T-helper 17 cell (primary cell): Measurements from ENCODE around the gene HAUS8. TPM values are rescaled to one million over a fixed set of nuclear protein-coding genes. Genes with fewer than 3 reads are reported as not detected.
A peak's percentile ranks its signal among the peaks of the same experiment; 100 is the strongest.

Source experiments
- ATAC-seq: fragments of 150-1000 bp; cut with Tn5 transposase; 2 replicates; pipeline ENCODE4 v1.10.0; 2021; ENCODE audit warnings: mild to moderate bottlenecking, moderate library complexity
- DNase-seq, 3 donors: peaks; one replicate each; pipeline versions ENCODE4 v3.0.0 to v3.0.0-alpha.2; 2020 to 2021
- H3K9me3 ChIP-seq: one replicate; pipeline ENCODE4 v1.7.0; 2013; ENCODE audit warnings: low read length, mild to moderate bottlenecking; ENCODE audit not compliant: control insufficient read depth, poor library complexity, severe bottlenecking
- H3K27ac Mint-ChIP-seq: one replicate; pipeline ENCODE4 v1.8.0; 2022; ENCODE audit warnings: mild to moderate bottlenecking, moderate library complexity, mixed read lengths
- H3K27me3 Mint-ChIP-seq: one replicate; pipeline ENCODE4 v1.8.0; 2022; ENCODE audit warnings: mixed read lengths
- H3K36me3 Mint-ChIP-seq: one replicate; pipeline ENCODE4 v1.8.0; 2022; ENCODE audit warnings: low read depth, mixed read lengths
- H3K4me1 Mint-ChIP-seq: one replicate; pipeline ENCODE4 v1.8.0; 2022; ENCODE audit warnings: mild to moderate bottlenecking, mixed read lengths
- H3K4me3 Mint-ChIP-seq: one replicate; pipeline ENCODE4 v1.8.0; 2022; ENCODE audit warnings: mild to moderate bottlenecking, moderate library complexity, mixed read lengths
- total RNA-seq, 4 donors: library from RNA in 2 of 4; stranded (reverse) in 2 of 4; gene quantifications; one replicate each; pipeline ENCODE4 v1.2.3 and lab custom pipeline; 2022 to 2026

HAUS8 gene
- total RNA-seq, 2 donors from 2014 or later, result 18.4 to 26.2 TPM

DNA sequence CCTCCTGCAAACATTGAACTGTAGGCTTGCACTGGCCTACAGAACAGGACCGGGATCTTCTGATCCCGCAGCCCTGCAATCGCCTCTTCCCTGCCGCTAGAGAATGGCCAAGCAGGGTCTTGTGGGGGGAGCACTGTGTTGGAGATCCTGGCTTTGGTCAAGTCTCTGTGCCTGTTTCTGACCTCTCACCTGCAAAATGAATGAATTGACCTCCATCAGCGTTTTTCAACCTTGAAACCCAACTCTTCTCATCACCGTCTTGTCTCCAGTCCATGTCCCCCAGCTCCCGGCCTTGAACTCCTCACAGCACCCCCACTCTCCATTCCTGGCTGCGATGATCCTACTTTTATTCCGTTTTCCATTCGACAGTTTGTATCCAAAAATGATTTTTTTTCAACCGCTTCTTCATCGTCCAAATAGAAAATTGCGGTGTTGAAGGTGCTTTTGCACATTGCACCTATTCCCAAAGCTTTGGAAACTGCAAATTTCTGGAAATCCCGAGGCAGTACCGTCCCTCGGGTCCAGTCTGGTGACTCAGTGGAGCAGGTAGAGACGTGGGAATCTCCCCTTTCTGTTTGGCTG, 2.3 kb upstream of the HAUS8 start:
- Mint-ChIP-seq H3K27ac (peak overlapping the region; percentile 95), H3K27me3 (no peaks in the 10 kb centered on the region), H3K4me3 (peak overlapping the region; percentile 99), H3K36me3 (no peaks in the 10 kb centered on the region), H3K4me1 (peaks cover 62% of the 10 kb centered on the region)
- H3K9me3 ChIP-seq, result no peaks in the 10 kb centered on the region
- no peak for DNase-seq
- ATAC-seq, result no peak

DNA sequence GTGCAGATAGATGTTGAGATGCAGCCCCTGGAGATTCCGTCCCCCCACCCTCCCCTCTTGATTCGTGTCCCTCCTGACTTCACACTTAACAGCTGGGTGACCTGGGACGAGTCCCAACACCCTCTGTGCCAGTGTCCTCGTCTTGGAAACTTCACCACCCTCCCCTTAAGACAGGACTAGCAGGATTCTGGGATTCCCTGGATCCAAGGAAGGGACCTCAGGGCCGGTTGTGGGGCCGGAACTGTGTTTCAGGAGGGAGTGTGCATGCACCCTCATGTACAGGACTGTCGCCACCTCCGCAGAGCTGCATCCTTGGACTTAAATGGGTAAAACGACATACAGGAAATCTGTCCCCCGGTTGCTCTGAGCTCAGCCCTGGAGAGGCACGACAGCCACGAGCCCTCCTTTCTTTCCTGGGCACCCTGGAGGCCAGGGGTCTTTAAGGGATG, 1.3 kb upstream of the HAUS8 start:
- peak overlapping the region; percentile 95 for H3K27ac Mint-ChIP-seq
- DNase-seq (no peak), ATAC-seq (no peak)
- H3K27me3 Mint-ChIP-seq, result no peaks in the 10 kb centered on the region
- H3K4me3 Mint-ChIP-seq, result peak overlapping the region; percentile 99
- peaks cover 52% of the 10 kb centered on the region for H3K4me1 Mint-ChIP-seq
- no peaks in the 10 kb centered on the region for H3K9me3 ChIP-seq
- H3K36me3 Mint-ChIP-seq, result no peaks in the 10 kb centered on the region

DNA sequence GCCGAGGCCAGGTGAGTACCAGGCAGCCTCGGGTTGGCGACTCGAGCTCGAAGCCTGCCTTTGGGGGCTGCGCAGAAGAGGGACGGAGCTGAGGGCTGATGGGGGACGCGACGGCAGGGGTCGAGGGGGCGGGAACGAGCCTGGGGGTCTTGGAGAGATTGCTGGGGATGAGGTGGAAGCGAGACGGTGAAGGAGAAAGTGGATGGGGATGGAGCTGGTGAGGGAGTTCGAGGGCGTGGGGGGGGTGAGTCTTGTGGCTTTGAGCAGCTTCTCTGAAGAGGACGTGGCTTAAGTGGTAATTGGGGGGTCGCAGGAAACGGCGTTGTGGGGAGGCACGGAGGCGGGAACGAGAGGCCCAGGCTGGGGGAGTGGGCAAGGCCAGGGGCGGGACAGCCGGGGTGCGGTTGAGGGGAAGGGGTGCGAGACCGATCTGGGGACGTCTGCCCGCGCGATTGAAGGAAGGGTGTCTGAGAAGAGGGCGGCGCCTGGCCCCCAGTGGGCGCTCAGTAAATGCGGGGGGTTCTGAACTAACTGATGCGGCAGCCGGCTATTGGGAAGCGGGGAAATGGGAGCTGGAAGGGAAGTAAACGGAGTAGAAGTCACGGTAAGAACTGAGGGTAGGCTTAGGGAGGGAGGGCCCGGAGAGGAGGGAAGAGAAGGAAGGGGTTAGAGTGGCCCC, 751 bp upstream of the HAUS8 start:
- H3K9me3 ChIP-seq, result no peaks in the 10 kb centered on the region
- Mint-ChIP-seq H3K27me3 (no peaks in the 10 kb centered on the region), H3K36me3 (no peaks in the 10 kb centered on the region), H3K4me1 (peaks cover 47% of the 10 kb centered on the region), H3K4me3 (peak overlapping the region; percentile 99), H3K27ac (peak overlapping the region; percentile 95)
- peak; percentile 30 to 47 (median 44) for DNase-seq
- ATAC-seq, result no peak

DNA sequence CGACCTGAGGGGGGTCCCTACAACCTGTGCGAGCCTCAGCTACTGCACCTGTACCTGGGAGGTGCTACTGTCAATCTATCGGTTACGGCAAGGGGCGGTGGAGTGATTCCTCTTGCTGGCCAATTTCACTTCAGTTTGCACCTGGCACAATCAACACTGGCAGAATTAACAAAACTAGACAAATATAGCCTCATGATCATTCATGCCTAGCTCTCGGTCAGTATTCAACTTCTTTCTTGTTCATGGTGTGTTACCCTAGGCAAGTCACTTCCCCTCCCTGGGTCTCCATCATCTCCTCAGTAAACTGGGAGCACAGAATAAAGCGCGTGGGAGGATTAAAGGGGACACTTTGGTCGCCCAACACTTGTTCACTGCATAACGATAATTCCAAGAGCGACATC, 618 bp downstream of the HAUS8 start:
- peak overlapping the region; percentile 95 for H3K27ac Mint-ChIP-seq
- H3K9me3 ChIP-seq, result no peaks in the 10 kb centered on the region
- no peak for DNase-seq

DNA sequence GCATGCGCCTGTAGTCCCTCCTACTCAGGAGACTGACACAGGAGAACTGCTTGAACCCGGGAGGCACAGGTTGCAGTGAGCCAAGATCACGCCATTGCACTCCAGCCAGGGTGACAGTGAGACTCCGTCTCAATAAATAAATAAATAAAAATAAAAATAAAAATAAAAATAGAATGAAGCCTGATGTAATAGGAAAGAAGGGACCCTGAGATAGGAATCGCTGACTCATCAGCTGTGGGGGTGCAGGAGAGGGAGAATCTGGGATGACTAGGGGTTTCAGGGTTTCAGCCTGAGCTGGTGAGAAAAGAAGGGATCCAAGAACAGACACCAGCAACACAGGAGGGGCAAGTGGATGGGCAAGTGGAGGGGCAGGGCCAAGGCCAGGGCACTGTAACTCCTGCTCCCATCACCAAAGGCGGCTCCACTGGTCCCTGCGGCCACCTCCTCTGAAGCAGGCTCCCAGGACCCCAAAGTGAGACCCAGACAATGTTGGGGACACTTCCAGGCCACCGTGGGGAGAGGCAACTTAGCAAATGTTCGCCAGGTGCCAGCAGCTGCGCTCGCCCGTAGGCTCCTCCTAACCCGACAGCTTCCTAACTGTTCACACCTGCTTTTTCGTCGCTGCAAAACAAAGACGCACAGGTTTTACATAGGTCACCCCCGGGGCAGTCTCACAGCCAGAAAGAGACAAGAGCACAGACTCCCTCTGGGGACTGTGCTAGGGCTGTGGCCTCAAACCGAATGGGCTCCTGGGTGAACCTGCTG, 1.2 kb downstream of the HAUS8 start:
- H3K27ac Mint-ChIP-seq, result peak overlapping the region; percentile 95
- H3K4me1 Mint-ChIP-seq, result peaks cover 45% of the 10 kb centered on the region
- DNase-seq (no peak), ATAC-seq (no peak)
- no peaks in the 10 kb centered on the region for H3K9me3 ChIP-seq
- peaks cover 4% of the 10 kb centered on the region for H3K36me3 Mint-ChIP-seq
- H3K27me3 Mint-ChIP-seq, result no peaks in the 10 kb centered on the region
- peak overlapping the region; percentile 99 for H3K4me3 Mint-ChIP-seq

More for the DNA sequence above, 618 bp downstream of the HAUS8 start:
- ATAC-seq, result no peak
- Mint-ChIP-seq H3K27me3 (no peaks in the 10 kb centered on the region), H3K4me3 (peak overlapping the region; percentile 99), H3K4me1 (peaks cover 51% of the 10 kb centered on the region), H3K36me3 (peaks cover 4% of the 10 kb centered on the region)

DNA sequence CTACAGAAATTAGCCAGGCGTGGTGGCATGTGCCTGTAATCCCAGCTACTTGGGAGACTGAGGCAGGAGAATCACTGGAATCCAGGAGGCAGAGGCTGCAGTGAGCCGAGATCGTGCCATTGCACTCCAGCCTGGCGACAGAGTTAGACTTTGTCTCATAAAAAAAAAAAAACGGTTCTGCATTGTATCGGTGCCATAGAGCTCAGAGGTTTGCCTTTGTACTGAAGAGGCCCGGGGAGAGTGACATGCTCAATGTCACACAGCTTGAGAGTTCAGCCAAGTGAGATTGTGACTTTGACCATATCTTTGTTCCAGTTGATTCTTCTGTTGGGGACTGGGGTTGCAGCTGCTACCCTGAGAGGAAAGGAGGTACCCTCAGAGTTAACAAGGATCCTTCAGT, 4.3 kb downstream of the HAUS8 start:
- H3K9me3 ChIP-seq, result no peaks in the 10 kb centered on the region
- peaks cover 35% of the 10 kb centered on the region for H3K4me1 Mint-ChIP-seq
- H3K27ac Mint-ChIP-seq, result no peak overlapping the region

DNA sequence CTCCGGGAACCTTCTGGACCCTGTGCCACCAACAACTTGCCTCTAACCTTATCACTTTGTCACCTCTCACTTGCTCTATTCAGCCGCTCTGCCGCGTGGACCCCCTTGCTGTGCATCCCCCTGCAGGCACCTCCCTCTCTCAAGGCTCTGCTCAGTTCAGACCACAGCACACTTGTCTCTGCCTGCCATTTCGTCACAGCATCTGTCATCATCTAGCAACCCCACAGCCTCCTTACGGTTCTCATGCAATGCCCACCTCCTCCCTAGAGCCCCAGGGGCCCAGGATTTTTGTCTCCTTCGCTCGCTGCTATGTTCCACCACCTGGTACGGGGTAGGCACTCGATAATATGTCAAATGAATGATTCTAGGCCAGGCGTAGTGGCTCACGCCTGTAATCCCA, 4.8 kb downstream of the HAUS8 start:
- H3K27me3 Mint-ChIP-seq, result no peaks in the 10 kb centered on the region
- no peaks in the 10 kb centered on the region for H3K9me3 ChIP-seq
- DNase-seq (no peak), ATAC-seq (no peak)
- peak overlapping the region; percentile 52 for H3K4me3 Mint-ChIP-seq
- peaks cover 35% of the 10 kb centered on the region for H3K4me1 Mint-ChIP-seq
- H3K36me3 Mint-ChIP-seq, result peaks cover 4% of the 10 kb centered on the region
- peak overlapping the region; percentile 43 for H3K27ac Mint-ChIP-seq

More for the DNA sequence above, 4.3 kb downstream of the HAUS8 start:
- DNase-seq (no peak), ATAC-seq (no peak)
- H3K27me3 Mint-ChIP-seq, result no peaks in the 10 kb centered on the region
- H3K4me3 Mint-ChIP-seq, result no peak overlapping the region
- H3K36me3 Mint-ChIP-seq, result peaks cover 4% of the 10 kb centered on the region

DNA sequence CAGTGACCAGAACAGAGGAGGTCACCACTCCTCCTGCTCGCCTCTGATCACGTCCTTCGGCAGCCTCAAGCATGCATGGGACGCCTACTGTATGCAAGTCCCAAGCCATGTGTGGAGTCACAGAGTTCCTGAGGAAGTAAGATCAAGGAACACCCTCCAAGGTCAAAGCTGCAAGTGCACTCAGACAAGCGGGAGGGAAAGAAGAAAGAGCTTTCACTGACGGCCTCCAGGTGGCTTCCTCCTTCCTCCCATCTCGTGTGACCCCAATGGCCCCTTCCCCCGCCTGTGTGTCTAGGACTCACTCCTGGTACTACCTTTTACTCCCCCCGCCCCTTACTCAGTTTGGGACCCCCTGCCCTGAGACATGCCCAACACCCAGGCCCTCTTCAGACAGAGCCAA, 6.1 kb downstream of the HAUS8 start:
- H3K4me1 Mint-ChIP-seq, result peaks cover 38% of the 10 kb centered on the region
- H3K27ac Mint-ChIP-seq, result no peak overlapping the region

DNA sequence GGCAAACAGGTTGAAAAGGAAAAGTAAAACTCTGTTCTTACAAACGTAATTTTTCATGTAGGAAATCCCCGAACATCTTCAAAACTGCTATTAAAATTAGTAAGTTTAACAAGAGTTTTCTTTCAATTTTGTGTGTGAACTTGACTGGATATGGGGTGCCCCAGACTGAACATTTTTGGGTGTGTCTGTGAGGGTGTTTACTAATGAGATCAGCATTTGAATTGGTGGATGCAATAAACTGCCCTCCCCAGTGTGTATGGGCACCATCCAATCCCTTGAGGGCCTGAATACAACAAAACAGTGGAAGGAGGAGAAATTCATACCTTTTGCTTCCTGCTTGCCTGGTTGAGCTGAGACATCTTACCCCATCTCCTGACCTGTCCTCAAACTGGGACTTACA, 11.8 kb downstream of the HAUS8 start:
- no peaks in the 10 kb centered on the region for H3K27me3 Mint-ChIP-seq
- H3K36me3 Mint-ChIP-seq, result no peaks in the 10 kb centered on the region
- H3K9me3 ChIP-seq, result no peaks in the 10 kb centered on the region
- peak overlapping the region; percentile 67 for H3K27ac Mint-ChIP-seq
- no peak for DNase-seq
- H3K4me1 Mint-ChIP-seq, result peaks cover 23% of the 10 kb centered on the region
- ATAC-seq, result no peak
- H3K4me3 Mint-ChIP-seq, result no peak overlapping the region

More for the DNA sequence above, 6.1 kb downstream of the HAUS8 start:
- Mint-ChIP-seq H3K27me3 (no peaks in the 10 kb centered on the region), H3K36me3 (peaks cover 4% of the 10 kb centered on the region), H3K4me3 (no peak overlapping the region)
- H3K9me3 ChIP-seq, result no peaks in the 10 kb centered on the region
- no peak for DNase-seq
- ATAC-seq, result no peak

DNA sequence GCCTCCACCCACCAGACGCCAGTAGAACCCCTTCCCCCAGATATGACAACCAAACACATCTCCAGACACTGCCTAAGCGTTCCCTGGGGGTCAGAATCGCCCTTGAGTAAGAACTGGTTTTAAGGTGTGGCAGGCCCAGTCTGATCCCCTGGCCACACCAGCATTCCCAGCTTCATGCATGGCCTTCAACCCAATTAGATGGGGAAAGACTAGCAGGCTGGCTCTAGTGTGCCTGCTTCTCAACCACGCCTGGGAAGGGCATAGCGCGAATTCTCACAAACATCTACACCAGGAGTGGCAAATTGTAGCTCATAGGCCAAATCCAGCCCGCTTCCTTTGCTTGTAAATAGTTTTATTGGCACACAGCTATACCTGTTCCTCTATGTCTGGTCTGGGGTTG, 13.6 kb downstream of the HAUS8 start:
- peaks cover 3% of the 10 kb centered on the region for H3K36me3 Mint-ChIP-seq
- no peak for ATAC-seq
- no peaks in the 10 kb centered on the region for H3K27me3 Mint-ChIP-seq
- H3K9me3 ChIP-seq, result no peaks in the 10 kb centered on the region
- peaks cover 15% of the 10 kb centered on the region for H3K4me1 Mint-ChIP-seq
- no peak for DNase-seq
- no peak overlapping the region for H3K27ac Mint-ChIP-seq
- H3K4me3 Mint-ChIP-seq, result no peak overlapping the region

DNA sequence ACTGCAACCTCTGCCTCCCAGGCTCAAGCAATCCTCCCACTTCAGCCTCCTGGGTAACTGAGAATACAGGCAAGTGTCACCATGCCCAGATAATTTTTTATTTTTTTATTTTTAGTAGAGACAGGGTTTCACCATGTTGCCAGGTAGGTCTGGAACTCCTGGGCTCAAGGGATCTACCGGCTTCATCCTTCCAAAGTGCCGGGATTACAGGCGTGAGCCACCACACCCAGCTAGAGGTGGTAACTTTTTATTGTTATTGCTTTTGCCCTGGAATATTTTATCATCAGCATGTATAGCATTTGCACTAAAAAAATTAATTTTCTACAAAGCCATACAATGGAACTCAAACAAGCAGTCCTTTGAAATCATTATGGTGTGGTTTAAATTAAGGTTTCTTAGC, 14.0 kb downstream of the HAUS8 start:
- H3K27ac Mint-ChIP-seq, result no peak overlapping the region
- no peak for DNase-seq
- H3K4me1 Mint-ChIP-seq, result peaks cover 15% of the 10 kb centered on the region
- H3K36me3 Mint-ChIP-seq, result peaks cover 3% of the 10 kb centered on the region
- no peaks in the 10 kb centered on the region for H3K9me3 ChIP-seq
- no peaks in the 10 kb centered on the region for H3K27me3 Mint-ChIP-seq
- no peak for ATAC-seq
- H3K4me3 Mint-ChIP-seq, result no peak overlapping the region

DNA sequence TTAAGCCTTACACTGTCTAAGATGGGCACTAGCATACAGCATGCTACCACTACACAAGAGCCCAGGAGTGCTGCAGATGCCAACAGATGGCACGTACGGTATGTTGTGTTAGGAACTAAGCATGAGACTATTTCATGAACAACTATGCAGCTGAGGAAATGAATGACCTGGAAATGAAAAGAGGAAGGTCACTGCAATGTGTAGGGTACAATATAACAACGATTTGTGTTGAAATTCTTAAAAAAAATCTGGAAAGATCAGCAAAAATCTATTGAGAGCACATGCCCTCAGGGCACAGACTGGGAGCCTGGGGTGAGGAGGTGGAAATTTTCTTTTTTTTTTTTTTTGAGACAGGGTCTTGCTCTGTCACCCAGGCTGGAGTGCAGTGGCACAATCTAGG, 14.4 kb downstream of the HAUS8 start:
- no peak overlapping the region for H3K4me3 Mint-ChIP-seq

DNA sequence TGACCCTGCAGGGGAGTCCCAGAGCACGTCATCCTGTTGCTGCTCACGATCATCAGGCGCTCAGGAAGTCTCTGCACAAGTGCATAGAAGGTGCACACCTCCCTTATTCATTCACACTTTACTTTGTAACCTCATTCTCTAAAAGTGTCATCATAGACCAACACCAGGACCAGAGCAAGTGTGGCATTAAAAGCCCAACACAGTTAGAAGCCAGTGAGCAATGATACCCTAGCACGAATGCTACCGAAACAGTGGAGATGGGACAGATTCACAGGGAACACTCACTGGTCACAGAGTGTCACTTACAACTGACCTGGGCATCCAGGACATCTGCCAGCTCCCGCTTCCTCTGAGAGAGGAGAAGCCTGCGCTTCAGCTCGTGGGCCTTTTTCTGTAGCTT, 17.0 kb downstream of the HAUS8 start:
- no peak overlapping the region for H3K4me3 Mint-ChIP-seq
- H3K36me3 Mint-ChIP-seq, result peaks cover 3% of the 10 kb centered on the region
- peaks cover 2% of the 10 kb centered on the region for H3K4me1 Mint-ChIP-seq
- no peak for ATAC-seq
- no peaks in the 10 kb centered on the region for H3K9me3 ChIP-seq
- H3K27ac Mint-ChIP-seq, result no peak overlapping the region
- DNase-seq, result no peak
- no peaks in the 10 kb centered on the region for H3K27me3 Mint-ChIP-seq

More for the DNA sequence above, 14.4 kb downstream of the HAUS8 start:
- Mint-ChIP-seq H3K4me1 (peaks cover 15% of the 10 kb centered on the region), H3K27me3 (no peaks in the 10 kb centered on the region), H3K27ac (no peak overlapping the region), H3K36me3 (peaks cover 3% of the 10 kb centered on the region)
- DNase-seq (no peak), ATAC-seq (no peak)
- no peaks in the 10 kb centered on the region for H3K9me3 ChIP-seq
